Stimulated activated CD4-positive, alpha-beta T cell treated with anti-CD3 and anti-CD28 coated beads, Interleukin-1b, Interleukin-23, amount 100 ng/mL, for 24 hours (primary cell): ENCODE measurements around the gene UFSP2.

Experiments used
- DNase-seq, 4 experiments: peaks; one replicate each; pipeline ENCODE4 v3.0.0-alpha.2; 2020; ENCODE audit warnings: low read depth in 4 of 4, low spot score in 1 of 4

The UFSP2 gene

GRCh38 chr4:185429660-185430059 lies 3.9 kb upstream of the UFSP2 start:
- no peak for DNase-seq

GRCh38 chr4:185426960-185427688 lies 1.4 kb upstream of the UFSP2 start:
- DNase-seq, result no peak

- DNase-seq, result no peak
Measured at GRCh38 chr4:185424905-185425646, 688 bp downstream of the UFSP2 start.

GRCh38 chr4:185421366-185422124 lies 4.2 kb downstream of the UFSP2 start:
- no peak for DNase-seq

- no peak for DNase-seq
Measured at GRCh38 chr4:185416955-185417354, 8.8 kb downstream of the UFSP2 start.

GRCh38 chr4:185412412-185412811 lies 13.4 kb downstream of the UFSP2 start:
- DNase-seq, result no peak

- no peak for DNase-seq
Measured at GRCh38 chr4:185411849-185412248, 13.9 kb downstream of the UFSP2 start.

- no peak for DNase-seq
Measured at GRCh38 chr4:185408432-185408831, 17.3 kb downstream of the UFSP2 start.

GRCh38 chr4:185405296-185405999 lies 20.3 kb downstream of the UFSP2 start:
- no peak for DNase-seq

GRCh38 chr4:185404031-185404430 lies 21.7 kb downstream of the UFSP2 start:
- DNase-seq, result no peak

GRCh38 chr4:185399466-185399865 lies 26.3 kb downstream of the UFSP2 start:
- no peak for DNase-seq

- DNase-seq, result no peak
Measured at GRCh38 chr4:185398618-185399017, 27.1 kb downstream of the UFSP2 start.

GRCh38 chr4:185396724-185397385 lies 28.9 kb downstream of the UFSP2 start, which contains the start of gene ANKRD37:
Gene ANKRD37, plus strand, starts transcription at chr4:185396841. Its CDS starts 83 bp downstream, at chr4:185396924.
- DNase-seq, result no peak

- peak; percentile 84 to 92 (median 86) for DNase-seq
Measured at GRCh38 chr4:185395956-185396723, 29.6 kb downstream of the UFSP2 start.

GRCh38 chr4:185395238-185395955 lies 30.4 kb downstream of the UFSP2 start, which contains the start of gene LRP2BP:
Gene LRP2BP, minus strand, starts transcription at chr4:185395924. Its CDS starts 17,738 bp downstream, at chr4:185378186.
- no peak for DNase-seq

GRCh38 chr4:185394568-185395237 lies 31.1 kb downstream of the UFSP2 start:
- DNase-seq, result no peak

- no peak for DNase-seq
Measured at GRCh38 chr4:185392156-185392555, 33.6 kb downstream of the UFSP2 start.

- DNase-seq, result no peak
Measured at GRCh38 chr4:185390941-185391340, 34.8 kb downstream of the UFSP2 start.
